NCI-H69 (cell line): Measurements from ENCODE around the gene SECISBP2L.
"Not testable (repeated sequence)": the region's sequence is repeated elsewhere in the genome, so short reads cannot be mapped to it uniquely, and the experiment has no call there.

Source experiments
- DNase-seq: peaks from one replicate; lab custom pipeline; 2025; lab: John Stamatoyannopoulos, UW

SECISBP2L gene, protein sequence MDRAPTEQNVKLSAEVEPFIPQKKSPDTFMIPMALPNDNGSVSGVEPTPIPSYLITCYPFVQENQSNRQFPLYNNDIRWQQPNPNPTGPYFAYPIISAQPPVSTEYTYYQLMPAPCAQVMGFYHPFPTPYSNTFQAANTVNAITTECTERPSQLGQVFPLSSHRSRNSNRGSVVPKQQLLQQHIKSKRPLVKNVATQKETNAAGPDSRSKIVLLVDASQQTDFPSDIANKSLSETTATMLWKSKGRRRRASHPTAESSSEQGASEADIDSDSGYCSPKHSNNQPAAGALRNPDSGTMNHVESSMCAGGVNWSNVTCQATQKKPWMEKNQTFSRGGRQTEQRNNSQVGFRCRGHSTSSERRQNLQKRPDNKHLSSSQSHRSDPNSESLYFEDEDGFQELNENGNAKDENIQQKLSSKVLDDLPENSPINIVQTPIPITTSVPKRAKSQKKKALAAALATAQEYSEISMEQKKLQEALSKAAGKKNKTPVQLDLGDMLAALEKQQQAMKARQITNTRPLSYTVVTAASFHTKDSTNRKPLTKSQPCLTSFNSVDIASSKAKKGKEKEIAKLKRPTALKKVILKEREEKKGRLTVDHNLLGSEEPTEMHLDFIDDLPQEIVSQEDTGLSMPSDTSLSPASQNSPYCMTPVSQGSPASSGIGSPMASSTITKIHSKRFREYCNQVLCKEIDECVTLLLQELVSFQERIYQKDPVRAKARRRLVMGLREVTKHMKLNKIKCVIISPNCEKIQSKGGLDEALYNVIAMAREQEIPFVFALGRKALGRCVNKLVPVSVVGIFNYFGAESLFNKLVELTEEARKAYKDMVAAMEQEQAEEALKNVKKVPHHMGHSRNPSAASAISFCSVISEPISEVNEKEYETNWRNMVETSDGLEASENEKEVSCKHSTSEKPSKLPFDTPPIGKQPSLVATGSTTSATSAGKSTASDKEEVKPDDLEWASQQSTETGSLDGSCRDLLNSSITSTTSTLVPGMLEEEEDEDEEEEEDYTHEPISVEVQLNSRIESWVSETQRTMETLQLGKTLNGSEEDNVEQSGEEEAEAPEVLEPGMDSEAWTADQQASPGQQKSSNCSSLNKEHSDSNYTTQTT

DNA sequence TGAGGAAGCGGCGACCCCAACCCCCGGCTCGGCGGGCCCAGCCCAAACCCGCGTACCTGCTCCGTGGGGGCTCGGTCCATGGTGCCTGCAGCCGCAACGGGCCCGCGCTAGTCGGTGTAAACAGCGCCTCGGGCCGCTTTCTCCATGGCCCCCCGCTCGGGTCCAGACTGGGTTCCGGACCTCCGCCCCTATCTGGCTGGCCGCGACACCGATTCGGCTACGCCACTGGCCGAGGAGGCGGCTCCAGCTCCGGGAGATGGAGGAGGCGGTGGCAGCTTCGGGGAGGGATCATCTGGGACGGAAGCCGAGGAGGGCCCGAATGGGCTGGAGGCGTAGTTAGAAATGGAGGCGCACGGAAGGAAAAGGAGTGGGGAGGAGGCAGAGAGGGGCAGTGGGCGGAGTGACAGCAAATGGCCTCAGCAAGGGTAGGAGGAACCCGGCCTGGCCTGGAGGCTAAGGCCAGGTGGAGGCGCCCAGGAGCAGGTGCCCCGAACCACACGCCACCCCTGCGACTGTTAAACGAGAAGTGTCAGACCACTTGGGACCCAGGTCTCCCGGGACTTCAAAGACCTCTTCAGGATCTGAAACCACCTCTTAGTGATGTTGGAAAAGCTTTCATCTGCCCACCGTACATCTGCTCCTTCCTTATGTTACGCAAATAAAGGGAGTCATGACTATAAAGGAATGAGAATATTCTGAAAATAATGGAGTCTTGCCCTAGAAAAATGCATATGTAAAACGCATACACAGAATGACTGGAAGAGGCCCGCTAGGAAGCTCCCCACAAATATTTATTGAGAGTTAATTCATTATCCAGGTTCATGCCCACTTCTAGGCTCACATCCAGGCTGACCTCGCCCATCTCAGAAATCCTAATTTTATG is at the start of gene SECISBP2L:
Gene SECISBP2L (minus strand): TSS at position 227 of the 883 bp plus-strand sequence. CDS start 147 bp downstream, at position 80.
- peak; percentile 98 for DNase-seq

GRCh38 chr15:49094923-49095322 is 48.7 kb upstream of the SECISBP2L start:
- no peak for DNase-seq

DNA sequence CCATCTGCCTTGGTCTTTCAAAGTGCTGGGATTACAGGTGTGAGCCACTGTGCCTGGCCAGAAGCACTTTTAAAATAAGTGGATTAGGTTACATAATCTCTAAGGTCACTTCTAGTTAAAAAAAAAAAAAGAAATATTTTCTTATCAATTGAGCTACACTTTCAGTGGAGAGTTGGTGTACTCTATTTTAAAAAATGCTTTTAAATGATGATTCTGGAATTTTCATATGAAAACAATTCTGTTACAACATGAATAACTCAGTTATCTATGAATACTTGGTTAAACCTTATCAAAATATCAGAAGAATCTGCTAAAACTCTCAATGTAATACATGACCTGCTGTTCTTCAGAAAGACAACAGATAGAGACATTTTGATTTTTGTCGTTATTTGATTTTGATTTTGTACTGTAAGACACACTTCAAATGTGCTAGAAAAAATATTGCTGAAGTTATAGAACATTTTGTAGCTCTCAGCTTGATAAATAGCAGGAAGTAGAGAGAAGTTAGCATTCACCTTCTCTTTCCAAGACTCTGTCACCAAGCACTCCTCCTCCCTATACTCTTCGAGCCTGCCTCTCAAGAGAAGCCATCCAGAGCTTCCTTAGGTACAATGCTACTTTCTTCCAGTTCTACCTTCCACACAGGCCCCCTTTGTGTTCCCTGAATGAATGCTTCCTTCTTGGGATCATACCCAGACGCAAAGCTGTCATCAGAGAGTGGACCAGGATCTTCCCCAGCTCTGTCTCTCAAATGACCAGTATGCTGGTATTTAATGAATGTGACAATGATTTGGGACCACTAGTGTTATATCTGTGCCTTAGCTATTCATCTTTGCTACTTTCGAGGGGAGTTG is 47.2 kb upstream of the SECISBP2L start:
- DNase-seq: no peak

- DNase-seq: no peak
Measured at GRCh38 chr15:49088996-49089395, 42.8 kb upstream of the SECISBP2L start.

- DNase-seq: no peak
Measured at GRCh38 chr15:49085696-49086459, 39.6 kb upstream of the SECISBP2L start.

GRCh38 chr15:49084285-49084570 is 38.0 kb upstream of the SECISBP2L start:
- no peak for DNase-seq

DNA sequence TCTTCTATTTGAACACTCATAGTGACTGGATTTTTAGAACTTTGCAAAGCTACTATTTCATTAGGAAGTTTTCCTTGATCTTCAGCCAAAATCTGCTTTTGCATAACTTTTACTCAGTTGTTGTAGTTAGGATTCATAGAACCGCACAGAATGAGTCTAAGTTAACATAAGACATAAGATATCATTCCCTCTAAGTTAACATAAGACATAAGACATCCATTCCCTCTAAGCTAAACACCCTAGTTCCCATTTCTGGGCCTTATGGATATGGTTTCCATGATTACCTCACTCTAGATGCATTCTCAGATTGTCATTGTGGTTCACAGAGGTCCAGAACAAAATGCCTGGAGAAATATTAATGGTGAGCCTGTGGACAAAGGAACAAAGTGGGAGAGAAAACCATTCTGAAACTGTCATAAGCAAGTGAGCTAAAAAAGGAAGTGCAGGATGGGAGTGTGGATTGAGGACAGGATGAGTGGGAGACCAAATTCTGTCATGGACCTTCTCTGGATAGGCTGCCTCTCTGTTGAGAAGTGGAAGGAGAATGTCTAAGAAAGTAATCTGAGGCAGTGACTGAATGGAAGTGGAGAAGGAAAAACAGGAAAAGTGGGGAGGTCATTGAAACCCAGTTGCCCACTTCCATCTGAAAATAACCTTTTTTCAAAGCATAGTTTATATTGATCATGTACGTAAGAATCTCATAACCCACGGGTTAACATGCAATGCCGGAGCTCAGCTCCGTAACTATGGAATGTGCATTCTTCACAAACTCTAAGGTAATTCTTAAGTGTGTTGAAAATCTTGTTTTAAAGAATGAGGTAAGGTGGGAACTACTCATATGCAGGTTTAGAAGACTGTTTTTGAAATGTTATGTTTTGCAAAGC is 37.4 kb upstream of the SECISBP2L start:
- no peak for DNase-seq

DNA sequence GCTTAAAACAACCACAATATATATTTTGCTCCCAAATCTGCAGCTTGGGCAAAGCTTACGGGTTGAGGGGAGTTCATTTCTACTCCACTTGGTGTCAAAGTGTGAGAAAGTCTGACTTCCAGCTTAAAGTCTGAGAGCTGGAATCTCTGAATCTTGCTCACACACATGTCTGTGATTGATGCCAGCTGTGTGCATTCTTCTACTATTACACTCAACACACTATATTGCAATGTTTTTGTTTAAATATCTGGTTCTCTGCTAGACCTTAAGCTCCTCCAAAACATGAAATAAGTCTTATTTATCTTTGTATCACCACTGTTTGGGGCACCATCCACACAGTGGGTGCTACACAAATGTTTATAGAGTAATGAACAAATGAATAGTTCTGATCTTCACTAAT is 36.7 kb upstream of the SECISBP2L start:
- no peak for DNase-seq

- DNase-seq: peak; percentile 53
Measured at GRCh38 chr15:49079340-49080039, 33.2 kb upstream of the SECISBP2L start.

GRCh38 chr15:49075881-49076280 is 29.6 kb upstream of the SECISBP2L start:
- no peak for DNase-seq

DNA sequence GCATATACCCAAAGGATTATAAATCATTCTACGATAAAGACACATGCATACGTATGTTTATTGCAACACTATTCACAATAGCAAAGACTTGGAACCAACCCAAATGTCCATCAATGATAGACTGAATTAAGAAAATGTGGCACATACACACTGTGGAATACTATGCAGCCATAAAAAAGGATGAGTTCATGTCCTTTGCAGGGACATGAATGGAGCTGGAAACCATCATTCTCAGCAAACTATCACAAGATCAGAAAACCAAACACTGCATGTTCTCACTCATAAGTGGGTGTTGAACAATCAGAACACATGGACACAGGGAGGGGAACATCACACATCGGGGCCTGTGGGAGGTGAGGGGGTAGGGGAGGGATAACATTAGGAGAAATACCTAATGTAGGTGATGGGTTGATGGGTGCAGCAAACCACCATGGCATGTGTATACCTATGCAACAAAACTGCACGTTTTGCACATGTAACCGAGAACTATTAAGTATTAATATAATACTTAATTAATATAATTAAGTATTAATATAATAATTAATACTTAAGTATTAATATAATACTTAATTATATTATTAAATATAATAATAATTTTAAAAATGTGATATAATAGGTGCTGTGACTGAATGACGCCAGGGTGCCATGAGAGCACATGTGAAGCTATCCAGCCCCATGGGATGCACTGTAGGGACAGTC is 28.5 kb upstream of the SECISBP2L start:
- not testable (repeated sequence) for DNase-seq

GRCh38 chr15:49066372-49066771 is 20.1 kb upstream of the SECISBP2L start:
- no peak for DNase-seq

- DNase-seq: no peak
Measured at GRCh38 chr15:49064884-49065283, 18.6 kb upstream of the SECISBP2L start.

DNA sequence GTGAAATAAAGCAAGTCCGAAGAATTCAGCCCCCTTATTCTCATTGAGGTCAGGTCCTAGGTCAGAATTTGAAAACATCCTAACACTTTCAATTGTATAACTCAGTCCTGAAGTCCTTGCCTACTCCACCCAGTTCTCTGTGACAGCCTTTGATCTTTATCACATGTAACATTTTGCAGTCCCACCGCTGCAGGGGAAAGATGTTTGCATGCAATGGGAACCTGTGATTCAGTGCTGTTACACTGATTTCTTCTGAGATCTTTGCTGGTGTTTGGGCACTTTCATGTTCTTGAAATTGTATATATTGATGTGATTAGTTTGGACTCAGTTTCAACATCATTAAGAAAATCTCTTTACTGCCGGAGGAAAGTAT is 18.0 kb upstream of the SECISBP2L start:
- no peak for DNase-seq

DNA sequence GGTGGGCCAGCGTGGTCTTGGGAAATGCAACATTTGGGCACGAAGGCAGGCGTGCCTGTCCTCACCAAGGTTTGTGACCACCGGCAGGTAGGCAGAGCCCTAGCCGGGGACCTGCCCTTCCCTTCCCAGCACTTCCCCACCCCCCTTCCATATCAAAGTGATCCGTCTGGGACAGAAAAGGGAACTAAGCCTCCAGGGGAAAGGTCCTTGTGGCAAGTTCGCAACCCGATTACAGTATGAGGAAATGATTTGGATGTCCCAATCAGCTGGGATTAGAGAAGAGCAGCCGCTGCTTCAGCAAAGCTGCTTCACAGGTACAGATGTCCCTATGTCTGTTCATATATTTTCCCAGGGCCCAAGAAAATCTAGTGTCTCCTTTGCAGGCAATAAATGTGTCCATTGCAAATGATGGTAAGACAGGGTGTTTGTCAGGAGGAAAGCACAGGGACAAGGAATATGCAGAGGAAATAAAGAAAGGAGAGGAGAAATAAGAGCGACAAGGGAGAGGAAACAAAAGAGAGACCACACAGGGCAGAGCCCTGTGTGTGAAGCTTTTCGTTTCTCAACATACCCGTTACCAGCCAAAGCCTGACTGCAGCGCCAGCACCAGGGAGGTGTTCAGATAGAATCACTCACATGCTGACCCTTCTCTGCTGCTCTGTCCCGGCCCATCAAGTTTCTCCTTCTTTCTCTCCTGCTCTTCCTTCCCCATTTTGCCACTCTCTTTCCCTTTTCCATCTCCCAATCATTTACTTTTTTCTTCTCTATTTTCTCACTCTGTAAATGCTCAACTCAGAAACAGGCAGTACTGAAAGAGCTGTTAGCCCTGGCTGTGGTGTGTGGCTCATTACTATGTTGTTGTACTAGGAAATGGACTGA is 17.4 kb upstream of the SECISBP2L start:
- no peak for DNase-seq

DNA sequence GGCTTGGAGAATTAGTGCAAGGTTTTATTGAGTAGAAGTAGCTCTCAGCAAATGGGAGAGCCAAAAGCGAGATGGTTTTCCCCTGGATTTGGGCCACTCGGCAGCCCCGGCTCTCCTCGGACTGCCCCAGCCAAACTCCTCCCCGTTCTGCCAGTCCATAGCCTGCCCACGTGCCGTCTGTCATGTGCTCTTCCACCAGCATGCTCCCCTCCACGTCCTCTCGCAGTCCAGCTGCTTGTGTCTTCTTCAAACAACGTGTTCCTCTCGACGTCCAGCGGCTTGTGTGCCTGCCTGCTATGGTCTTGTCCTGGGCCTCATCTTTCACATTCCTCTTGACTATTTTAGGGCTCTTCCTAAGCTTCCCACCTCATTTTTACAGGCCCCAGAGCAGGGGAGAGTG is 16.7 kb upstream of the SECISBP2L start:
- peak; percentile 17 for DNase-seq
